HG03571 (cell line): ENCODE measurements around the gene CTSA.
A peak's percentile ranks its signal among the peaks of the same experiment; 100 is the strongest.

ENCODE experiments used
- ATAC-seq: cut with Tn5 transposase; IDR thresholded peaks from one replicate; pipeline ENCODE4 v1.9.1; 2021; ENCODE audit not compliant: unreplicated experiment

CTSA gene

DNA sequence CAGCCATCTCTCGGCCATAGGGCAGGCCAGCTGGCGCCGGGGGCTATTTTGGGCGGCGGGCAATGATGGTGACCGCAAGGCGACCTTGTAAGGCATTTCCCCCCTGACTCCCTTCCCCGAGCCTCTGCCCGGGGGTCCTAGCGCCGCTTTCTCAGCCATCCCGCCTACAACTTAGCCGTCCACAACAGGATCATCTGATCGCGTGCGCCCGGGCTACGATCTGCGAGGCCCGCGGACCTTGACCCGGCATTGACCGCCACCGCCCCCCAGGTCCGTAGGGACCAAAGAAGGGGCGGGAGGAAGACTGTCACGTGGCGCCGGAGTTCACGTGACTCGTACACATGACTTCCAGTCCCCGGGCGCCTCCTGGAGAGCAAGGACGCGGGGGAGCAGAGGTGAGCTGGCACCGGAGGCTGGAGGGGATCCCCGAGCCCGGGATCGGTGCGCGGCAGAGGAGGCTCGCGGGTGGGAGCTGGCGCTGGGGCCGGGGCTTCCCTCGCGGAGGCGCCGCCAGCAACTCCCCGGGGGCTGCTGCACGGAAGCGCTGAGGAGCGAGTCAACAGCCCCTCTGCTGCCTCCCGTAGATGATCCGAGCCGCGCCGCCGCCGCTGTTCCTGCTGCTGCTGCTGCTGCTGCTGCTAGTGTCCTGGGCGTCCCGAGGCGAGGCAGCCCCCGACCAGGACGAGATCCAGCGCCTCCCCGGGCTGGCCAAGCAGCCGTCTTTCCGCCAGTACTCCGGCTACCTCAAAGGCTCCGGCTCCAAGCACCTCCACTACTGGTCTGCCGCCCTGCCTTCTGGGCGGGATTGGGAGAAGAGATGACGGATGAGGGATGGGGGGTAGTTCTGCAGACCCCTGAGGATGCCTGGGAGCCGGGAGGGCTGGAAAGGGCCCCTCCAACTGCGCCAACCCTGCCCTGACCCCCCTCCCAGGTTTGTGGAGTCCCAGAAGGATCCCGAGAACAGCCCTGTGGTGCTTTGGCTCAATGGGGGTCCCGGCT, at the start of gene CTSA, which contains the start of gene NEURL2:
Gene CTSA (plus strand): TSS at position 351 of the 999 bp plus-strand sequence. CDS start 234 bp downstream, at position 585.
Gene NEURL2 (minus strand): TSS at position 224 of the 999 bp plus-strand sequence. CDS start 217 bp downstream, at position 7.
- peak; percentile 71 for ATAC-seq

- no peak for ATAC-seq
Observed at GRCh38 chr20:45841407-45842129, 49.6 kb upstream of the CTSA start.

DNA sequence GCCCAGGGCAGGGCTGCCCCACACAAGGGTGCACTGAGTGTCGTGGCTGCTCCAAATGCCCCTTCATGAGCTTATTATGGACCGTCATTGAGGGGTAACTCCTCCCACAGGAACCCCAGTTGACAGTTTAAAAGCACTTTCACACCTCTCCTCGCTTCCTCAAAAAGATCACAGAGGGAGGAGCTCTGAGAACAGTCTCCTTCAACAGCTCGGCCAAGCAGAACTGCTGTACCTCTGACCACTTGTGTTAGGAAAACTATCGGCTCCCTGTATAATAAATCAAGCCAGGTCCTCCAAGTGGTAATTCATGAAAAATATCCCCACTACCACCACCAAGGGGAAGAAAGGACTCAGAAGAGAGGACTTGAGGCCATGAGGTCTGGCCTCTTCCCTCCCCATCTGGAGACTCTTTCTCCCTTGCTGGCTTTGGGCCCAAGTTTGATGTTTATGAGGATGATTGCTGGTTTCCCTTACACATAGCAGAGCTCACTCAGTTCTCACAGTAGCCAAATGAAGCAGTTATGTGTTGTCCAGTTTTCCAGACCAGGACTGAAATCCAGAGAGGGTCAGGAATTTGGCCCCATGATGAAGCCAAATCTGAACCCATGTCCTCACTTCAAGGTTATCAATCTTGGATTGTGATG, 48.8 kb upstream of the CTSA start:
- ATAC-seq: no peak

GRCh38 chr20:45843506-45843905, 47.6 kb upstream of the CTSA start:
- ATAC-seq: no peak

GRCh38 chr20:45845452-45845851, 45.7 kb upstream of the CTSA start:
- ATAC-seq: no peak

DNA sequence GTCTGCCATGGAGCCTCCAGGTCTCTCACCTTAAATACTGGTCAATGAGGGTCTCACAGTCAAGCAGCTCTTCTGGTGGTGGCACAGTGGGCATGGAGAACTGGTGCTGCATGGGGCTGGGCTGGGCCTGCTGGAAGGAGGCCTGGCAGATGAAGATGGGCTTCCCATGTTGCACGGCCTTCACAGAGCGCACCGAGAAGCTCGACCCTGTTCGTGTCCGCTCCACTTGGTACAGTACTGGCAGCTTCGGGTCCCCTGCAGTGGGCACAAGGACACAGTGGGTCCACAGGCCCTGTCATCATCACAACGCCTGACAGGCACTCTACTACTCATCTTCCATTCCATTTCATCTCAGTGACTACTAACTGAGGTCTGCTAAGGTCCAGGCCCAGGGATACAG, 42.7 kb upstream of the CTSA start:
- no peak for ATAC-seq

DNA sequence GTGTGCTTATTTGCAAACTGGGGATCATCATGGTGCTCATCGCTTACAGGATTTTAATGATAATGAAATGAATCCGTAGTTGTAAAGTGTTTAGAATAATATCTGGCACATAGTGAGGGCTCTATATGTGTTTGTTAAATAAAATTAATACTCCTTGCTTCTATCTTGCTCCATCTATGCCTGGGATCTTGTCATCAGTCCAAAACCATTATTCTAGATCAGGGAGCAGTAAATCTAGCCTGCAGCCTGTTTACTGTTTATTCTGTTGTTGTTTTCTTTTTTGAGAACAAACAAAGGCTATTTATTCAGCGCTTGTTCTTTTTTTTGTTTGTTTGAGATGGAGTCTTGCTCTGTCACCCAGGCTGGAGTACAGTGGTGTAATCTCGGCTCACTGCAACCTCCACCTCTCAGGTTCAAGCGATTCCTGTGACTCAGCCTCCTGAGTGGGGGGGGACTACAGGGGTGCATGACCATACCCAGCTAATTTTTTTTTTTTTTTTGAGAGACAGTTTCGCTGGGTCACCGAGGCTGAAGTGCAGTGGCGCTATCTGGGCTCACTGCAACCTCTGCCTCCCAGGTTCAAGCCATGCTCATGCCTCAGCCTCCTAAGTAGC, 42.1 kb upstream of the CTSA start:
- no peak for ATAC-seq

DNA sequence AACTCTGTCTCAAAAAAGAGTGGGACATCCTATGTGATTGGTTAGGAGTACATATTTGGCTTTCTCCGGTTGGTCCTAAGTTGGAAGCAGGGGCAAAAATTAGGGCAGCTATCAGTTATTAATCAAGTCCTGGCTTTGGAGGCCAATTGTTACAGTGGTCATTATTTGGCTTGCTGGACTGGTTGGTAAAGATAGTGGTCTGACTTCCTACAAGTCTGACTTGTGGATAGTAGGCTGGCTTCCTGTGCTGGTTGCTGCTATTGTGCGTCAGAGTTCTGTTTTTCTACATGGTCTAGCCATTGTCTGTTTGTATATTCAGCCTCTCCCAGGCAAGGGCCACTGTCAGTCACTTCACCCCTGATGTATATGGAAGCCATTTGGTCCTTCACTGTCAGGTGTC, 40.9 kb upstream of the CTSA start:
- no peak for ATAC-seq

GRCh38 chr20:45850926-45851325, 40.2 kb upstream of the CTSA start:
- ATAC-seq: no peak

DNA sequence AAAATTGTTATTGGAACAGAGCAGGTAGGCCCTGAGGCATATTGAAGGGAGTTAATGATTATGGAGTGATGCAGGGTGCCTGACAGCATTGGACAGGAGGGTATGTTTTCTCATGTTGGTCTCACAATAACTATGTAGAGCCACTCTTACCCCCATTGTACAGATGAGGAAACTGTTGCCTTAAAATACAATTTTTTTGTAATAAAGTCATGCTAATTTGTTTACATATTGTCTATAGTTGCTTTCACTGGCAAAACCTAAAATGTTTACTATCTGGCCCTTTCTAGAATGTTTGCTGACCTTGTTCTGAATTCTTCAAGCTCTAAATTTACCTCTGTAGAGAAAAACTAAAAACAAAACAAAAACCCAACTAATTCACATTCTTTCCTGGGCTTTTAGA, 39.6 kb upstream of the CTSA start:
- no peak for ATAC-seq

GRCh38 chr20:45852326-45852725, 38.8 kb upstream of the CTSA start:
- no peak for ATAC-seq

DNA sequence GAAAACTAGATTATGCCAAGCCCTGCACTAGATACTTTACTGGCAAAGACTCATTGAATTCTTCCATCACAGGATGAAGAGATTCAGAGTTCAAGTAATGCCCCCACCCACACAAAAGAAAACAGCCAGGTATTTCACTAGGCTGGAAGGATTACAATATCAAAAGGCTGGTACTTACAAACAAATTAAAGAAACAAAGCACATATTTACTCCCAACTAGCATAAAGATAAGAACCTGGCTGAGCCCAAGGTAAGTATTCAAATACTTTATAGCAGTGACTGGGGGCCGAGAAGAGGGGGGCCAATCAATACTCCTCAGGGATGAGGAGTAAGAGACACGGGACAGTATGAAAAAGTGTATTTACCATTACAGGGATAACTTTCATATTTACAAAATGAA, 37.7 kb upstream of the CTSA start:
- ATAC-seq: no peak

DNA sequence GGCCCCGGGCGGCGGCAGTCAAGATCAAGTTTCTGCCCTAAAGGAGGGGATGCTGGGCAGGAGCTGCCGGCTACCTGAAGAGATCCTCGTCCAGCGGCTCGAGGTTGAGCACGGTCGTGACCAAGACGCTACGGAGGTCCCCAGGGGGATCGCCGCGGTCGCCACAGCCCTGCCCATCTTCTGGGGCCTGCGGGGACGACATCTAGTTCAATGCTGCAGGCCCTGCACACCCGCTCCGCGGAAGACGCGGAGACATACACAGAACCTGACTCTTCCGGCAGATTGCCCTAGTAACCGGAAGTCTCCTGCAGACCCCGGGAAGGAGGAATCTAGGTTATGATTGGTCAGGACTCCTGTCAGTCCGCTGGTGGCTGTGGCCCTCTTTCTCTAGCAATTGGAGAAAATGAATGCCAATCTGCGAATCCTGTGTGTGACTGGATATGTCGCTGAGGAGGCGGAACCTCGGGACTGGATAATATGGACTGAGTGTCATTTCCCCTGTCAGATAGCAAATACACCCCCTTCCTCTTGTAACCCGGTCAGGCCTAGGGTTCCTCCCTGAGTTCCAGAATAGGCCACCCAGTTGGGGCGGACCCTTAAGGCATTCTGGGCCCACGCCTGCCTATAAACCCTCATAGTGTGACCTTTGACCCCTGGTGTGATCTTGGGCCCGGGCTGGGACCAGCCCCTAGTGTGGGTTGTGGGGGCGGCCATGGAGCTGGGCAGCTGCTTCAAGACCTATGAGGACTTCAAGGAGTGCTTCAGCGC, 33.8 kb upstream of the CTSA start, which contains the start of the genes ACOT8 and ZSWIM3:
Gene ACOT8 (minus strand): TSS at position 279 of the 768 bp plus-strand sequence. CDS start 77 bp downstream, at position 202.
Gene ZSWIM3 (plus strand): TSS at position 501 of the 768 bp plus-strand sequence. CDS start 212 bp downstream, at position 713.
- peak; percentile 89 for ATAC-seq

DNA sequence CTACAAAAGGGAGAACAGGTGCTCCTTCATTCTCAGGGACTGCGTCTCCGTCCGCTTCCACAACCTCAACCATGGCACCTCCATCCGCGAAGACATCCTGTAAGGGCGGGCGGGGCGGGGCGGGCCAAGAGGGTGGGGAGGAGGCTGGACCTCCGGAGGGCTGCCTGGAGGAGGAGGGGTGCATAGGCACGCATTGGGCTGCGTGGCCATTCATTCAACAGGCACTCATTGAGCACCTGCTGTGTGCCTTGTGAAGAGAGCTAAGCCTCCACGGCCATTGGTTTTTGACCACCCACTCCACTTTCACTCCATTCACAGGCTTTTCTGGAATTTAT, 33.3 kb upstream of the CTSA start:
- no peak for ATAC-seq

GRCh38 chr20:45859916-45860315, 31.2 kb upstream of the CTSA start:
- ATAC-seq: no peak

GRCh38 chr20:45860560-45861220, 30.4 kb upstream of the CTSA start:
- ATAC-seq: no peak

DNA sequence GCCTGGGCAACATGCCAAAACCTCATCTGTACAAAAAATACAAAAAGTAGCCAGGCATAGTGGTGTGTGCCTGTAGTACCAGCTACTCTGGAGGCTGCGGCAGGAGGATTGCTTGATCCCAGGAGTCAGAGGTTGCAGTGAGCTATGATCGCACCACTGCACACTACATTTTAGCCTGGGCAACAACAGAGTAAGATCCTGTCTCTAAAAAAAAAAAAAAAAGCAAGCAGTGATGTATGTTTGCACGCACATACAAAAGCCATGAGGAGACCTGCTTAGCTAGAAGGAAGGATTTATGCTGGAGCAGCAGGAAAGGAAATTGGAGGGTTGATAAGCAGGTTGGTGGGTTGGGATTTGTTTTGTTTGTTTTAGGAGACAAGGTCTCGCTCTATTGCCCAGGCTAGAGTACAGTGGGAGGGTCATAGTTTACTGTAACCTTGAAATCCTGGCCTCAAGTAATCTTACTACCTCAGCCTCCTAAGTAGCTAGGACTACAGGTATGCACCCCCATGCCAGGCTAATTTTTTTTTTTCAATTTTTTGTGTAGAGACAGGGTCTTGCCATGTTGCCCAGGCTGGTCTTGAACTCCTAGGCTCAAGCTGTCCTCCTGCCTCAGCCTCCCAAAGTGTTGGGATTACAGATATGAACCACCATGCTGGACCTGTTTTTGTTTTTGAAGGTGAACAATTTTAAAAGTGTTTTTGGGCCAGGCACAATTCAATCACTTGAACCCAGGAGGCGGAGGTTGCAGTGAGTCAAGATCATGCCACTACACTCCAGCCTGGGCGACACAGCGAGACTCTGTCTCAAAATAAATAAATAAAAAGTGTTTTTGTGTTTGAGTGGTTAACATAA, 29.7 kb upstream of the CTSA start:
- no peak for ATAC-seq
